Breast epithelium (tissue), 4 donors: Measurements from ENCODE around the gene DCDC1. TPM values are rescaled to one million over a fixed set of nuclear protein-coding genes. Genes with fewer than 3 reads are reported as not detected.
A peak's percentile ranks its signal among the peaks of the same experiment; 100 is the strongest.
"Not testable (repeated sequence)": the region's sequence is repeated elsewhere in the genome, so short reads cannot be mapped to it uniquely, and the experiment has no call there.

Experiments
- DNase-seq, 2 donors: peaks; one replicate each; pipeline ENCODE4 v3.0.0-alpha.2; 2019; ENCODE audit warnings: low spot score in 2 of 2
- H3K27ac ChIP-seq, 2 donors: fragments of 200-600 bp; sonication (generic) in 1 of 2; one replicate each; pipeline ENCODE4 v1.5.1; 2016 to 2019; ENCODE audit warnings: mild to moderate bottlenecking in 1 of 2
- H3K27me3 ChIP-seq, 2 donors: fragments of 200-600 bp; sonication (generic) in 1 of 2; one replicate each; pipeline versions ENCODE4 v1.5.1 to v1.6.0; 2017 to 2019; ENCODE audit warnings: control low read depth in 1 of 2, mild to moderate bottlenecking in 1 of 2
- H3K36me3 ChIP-seq: fragments of 200-600 bp; one replicate; pipeline ENCODE4 v1.5.1; 2019
- H3K4me1 ChIP-seq, 2 donors: fragments of 200-600 bp; sonication (generic); one replicate each; pipeline ENCODE4 v1.5.1; 2016 to 2019; ENCODE audit warnings: control low read depth in 1 of 2
- H3K4me3 ChIP-seq, 3 donors: fragments of 200-600 bp; sonication (generic); 1 replicate in 2 of 3; 2 replicates in 1 of 3; pipeline ENCODE4 v1.5.1; 2016 to 2019; ENCODE audit warnings: mild to moderate bottlenecking in 3 of 3, moderate library complexity in 2 of 3
- H3K9me3 ChIP-seq, 2 donors: fragments of 200-600 bp; sonication (generic) in 1 of 2; one replicate each; pipeline ENCODE4 v1.5.1; 2016 to 2019; ENCODE audit warnings: control low read depth in 1 of 2
- POLR2A ChIP-seq: fragments of 450-650 bp; IDR thresholded peaks from one replicate; pipeline ENCODE4 v1.6.1; 2016; ENCODE audit warnings: antibody characterized with exemption, mild to moderate bottlenecking, moderate library complexity
- POLR2AphosphoS5 ChIP-seq, 3 donors: sonication (generic); formaldehyde crosslinking; IDR thresholded peaks; one replicate each; pipeline ENCODE4 v1.6.1; 2017; ENCODE audit warnings: antibody characterized with exemption in 3 of 3
- intact Hi-C: fragments of 100-400 bp; cut with DNase I; formaldehyde crosslinking; loops from one replicate; pipeline ENCODE4 v1.15.1; 2023; ENCODE audit warnings: low total_unique reads
- total RNA-seq, 3 donors: library from RNA; depleted of rRNA; stranded (reverse); fragments of >200 nt; gene quantifications; one replicate each; pipeline ENCODE4 v1.1.0, GENCODE V29; 2016
- TF ChIP-seq, protein P1 (sequence below), 3 donors: fragments of 450-650 bp; IDR thresholded peaks; one replicate each; pipeline ENCODE4 v1.5.1; 2016 to 2017; ENCODE audit warnings: antibody characterized with exemption in 3 of 3, mild to moderate bottlenecking in 3 of 3, moderate library complexity in 3 of 3

The DCDC1 gene
- total RNA-seq, 3 donors from 2014 or later, result 0.32 to 5.6 (median 3.8) TPM

DNA sequence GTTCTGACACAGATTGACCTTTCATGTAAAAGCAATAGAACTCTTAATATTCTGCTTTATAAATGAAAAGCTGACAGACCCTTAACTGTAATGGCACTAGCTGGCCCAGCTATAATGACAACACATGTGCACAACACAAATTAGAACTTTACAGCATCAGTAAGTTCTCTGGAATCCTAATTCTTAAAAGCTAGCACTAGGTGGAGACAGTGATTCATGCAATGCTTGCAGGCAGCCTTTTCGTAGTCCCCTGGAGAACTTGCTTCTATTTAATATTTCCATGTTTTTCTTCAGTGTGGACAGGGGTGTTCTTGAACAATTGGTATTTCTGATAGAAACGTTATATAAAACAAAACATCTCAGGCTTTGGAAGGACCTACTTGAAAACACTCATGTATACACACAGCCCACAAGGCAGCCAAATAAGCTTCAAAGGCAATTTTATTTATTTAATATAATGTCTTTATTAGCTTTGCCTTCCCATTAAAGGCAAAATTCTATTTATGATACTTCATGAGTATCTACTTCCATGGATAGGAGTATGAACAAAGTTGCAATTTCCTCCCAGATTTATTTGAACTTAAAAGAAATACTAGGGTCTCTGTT lies 409.0 kb downstream of the DCDC1 start:
- DNase-seq, result no peak
- TF ChIP-seq POLR2A, result no peak
- TF ChIP-seq, protein P1, sequence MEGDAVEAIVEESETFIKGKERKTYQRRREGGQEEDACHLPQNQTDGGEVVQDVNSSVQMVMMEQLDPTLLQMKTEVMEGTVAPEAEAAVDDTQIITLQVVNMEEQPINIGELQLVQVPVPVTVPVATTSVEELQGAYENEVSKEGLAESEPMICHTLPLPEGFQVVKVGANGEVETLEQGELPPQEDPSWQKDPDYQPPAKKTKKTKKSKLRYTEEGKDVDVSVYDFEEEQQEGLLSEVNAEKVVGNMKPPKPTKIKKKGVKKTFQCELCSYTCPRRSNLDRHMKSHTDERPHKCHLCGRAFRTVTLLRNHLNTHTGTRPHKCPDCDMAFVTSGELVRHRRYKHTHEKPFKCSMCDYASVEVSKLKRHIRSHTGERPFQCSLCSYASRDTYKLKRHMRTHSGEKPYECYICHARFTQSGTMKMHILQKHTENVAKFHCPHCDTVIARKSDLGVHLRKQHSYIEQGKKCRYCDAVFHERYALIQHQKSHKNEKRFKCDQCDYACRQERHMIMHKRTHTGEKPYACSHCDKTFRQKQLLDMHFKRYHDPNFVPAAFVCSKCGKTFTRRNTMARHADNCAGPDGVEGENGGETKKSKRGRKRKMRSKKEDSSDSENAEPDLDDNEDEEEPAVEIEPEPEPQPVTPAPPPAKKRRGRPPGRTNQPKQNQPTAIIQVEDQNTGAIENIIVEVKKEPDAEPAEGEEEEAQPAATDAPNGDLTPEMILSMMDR (IDR thresholded peaks at IDR 0.05), result peak in 1 of 3 donors; percentile 39
- H3K9me3 ChIP-seq, result no peaks in the 10 kb centered on the region
- intact Hi-C loops, result no loop called here
- H3K27me3 ChIP-seq, result no peaks in the 10 kb centered on the region
- no peaks in the 10 kb centered on the region for H3K4me1 ChIP-seq
- H3K27ac ChIP-seq, result no peak overlapping the region
- no peaks in the 10 kb centered on the region for H3K36me3 ChIP-seq
- no peak overlapping the region for H3K4me3 ChIP-seq

DNA sequence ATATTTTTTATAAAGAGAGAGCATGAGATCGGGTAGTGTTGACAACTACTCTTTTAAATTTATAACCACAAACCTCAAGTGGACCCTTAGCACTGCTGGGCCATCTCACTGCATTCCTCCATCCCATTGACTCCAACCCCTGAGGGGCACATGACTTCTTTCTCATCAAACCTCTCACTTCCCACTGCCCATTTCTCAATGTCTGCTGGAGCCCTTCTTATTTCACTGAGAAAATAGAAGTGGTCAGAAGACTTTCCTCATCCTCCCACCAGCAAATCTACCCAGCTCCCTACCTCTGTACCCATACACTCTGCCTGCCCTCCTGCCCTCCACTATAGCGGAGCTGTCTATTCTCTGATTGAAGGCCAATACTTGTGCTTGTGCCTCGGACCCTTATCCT lies 412.8 kb downstream of the DCDC1 start:
- intact Hi-C loops, result no loop called here
- no peak for TF ChIP-seq POLR2A
- TF ChIP-seq, protein P1 (IDR thresholded peaks at IDR 0.05), result no peak
- TF ChIP-seq POLR2AphosphoS5 (IDR thresholded peaks at IDR 0.05), result no peak
- no peak for DNase-seq

DNA sequence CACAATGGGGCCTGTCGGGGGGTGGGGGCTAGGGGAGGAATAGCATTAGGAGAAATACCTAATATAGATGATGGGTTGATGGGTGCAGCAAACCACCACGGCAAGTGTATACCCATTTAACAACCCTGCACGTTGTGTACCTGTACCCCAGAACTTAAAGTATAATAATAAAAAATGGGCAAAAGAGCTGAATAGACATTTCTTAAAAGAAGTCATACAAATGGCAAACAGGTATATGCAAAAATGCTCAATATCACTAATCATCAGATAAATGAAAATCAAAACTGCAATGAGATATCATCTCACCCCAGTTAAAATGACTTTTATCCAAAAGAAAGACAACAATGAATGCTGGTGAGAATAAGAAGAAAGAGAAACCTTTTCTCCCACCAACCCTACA lies 419.7 kb downstream of the DCDC1 start:
- Histone ChIP-seq H3K27ac (no peak overlapping the region), H3K9me3 (no peaks in the 10 kb centered on the region), H3K27me3 (no peaks in the 10 kb centered on the region), H3K4me3 (no peak overlapping the region), H3K4me1 (no peaks in the 10 kb centered on the region), H3K36me3 (no peaks in the 10 kb centered on the region)
- no peak for TF ChIP-seq POLR2AphosphoS5 (IDR thresholded peaks at IDR 0.05)
- TF ChIP-seq, protein P1 (IDR thresholded peaks at IDR 0.05), result no peak
- TF ChIP-seq POLR2A, result no peak
- DNase-seq, result no peak
- intact Hi-C loops, result loop anchor here (5.0 kb wide), 1 partner anchor 868 kb away; no protein-coding TSS in a partner anchor

More for the DNA sequence above, 412.8 kb downstream of the DCDC1 start:
- Histone ChIP-seq H3K27ac (no peak overlapping the region), H3K4me3 (no peak overlapping the region), H3K27me3 (no peaks in the 10 kb centered on the region), H3K36me3 (no peaks in the 10 kb centered on the region), H3K4me1 (no peaks in the 10 kb centered on the region), H3K9me3 (no peaks in the 10 kb centered on the region)

DNA sequence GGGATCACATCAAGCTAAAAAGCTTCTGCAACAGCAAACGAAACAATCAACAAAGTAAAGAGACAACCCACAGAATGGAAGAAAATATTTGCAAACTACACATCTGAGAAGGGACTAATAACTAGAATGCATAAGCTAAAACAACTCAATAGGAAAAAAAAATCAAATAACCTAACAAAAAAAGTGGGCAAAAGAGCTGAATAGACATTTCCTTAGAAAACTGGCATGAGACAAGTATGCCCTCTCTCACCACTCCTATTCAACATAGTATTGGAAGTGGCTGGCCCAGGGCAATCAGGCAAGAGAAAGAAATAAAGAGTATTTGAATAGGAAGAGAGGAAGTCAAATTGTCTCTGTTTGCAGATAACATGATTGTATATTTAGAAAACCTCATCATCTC lies 421.8 kb downstream of the DCDC1 start:
- H3K4me3 ChIP-seq, H3K36me3 ChIP-seq, H3K4me1 ChIP-seq, H3K9me3 ChIP-seq, DNase-seq, H3K27ac ChIP-seq, H3K27me3 ChIP-seq: not testable (repeated sequence)
- intact Hi-C loops, result loop anchor here (5.0 kb wide), 1 partner anchor 865 kb away; no protein-coding TSS in a partner anchor

DNA sequence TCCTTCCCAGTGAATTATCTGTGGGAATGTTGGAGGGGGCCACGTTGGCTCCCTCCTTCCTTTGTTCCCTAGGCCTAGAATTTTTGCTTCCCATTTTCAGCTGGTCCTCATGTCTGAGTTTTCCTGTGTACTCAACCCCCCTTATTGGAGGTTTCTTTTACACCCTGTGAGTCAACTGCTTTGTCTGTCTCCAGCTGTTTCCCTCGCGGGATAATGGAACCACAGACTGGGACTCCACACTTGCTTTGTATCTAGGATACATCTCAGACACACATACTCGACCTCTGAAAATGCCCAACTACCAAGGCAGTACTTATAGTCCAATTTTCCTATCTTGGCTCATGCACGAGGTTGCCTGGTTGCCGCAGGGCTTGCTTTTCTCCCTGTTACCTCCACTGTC lies 430.7 kb downstream of the DCDC1 start:
- Histone ChIP-seq H3K4me3 (no peak overlapping the region), H3K9me3 (peaks cover 0 to 7% of the 10 kb centered on the region in 2 donors), H3K4me1 (no peaks in the 10 kb centered on the region), H3K27ac (no peak overlapping the region), H3K27me3 (no peaks in the 10 kb centered on the region), H3K36me3 (no peaks in the 10 kb centered on the region)
- intact Hi-C loops, result no loop called here
- TF ChIP-seq POLR2A, result no peak
- TF ChIP-seq, protein P1 (IDR thresholded peaks at IDR 0.05), result no peak
- TF ChIP-seq POLR2AphosphoS5 (IDR thresholded peaks at IDR 0.05), result no peak
- no peak for DNase-seq

DNA sequence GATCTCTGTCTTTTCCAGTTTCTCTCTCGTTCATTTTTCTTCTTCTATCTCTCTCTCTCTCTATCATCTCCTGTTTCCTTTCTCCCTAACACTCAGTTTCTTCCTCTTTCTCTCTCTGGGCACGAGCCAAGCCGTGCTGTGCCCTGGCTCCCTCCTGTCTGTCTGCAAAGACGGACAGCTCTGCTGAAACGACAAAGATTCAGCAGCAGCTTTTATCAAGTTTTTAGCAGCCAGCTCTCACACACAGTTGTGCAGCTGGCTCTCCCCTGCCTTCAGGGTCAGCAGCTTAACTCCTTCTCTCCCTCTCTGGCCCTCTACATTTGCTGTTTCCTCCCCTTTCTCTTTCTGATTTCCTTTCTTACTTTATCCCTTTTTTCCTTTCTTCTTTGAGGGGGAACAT lies 431.4 kb downstream of the DCDC1 start:
- Histone ChIP-seq H3K27me3 (no peaks in the 10 kb centered on the region), H3K9me3 (peaks cover 0 to 7% of the 10 kb centered on the region in 2 donors), H3K4me3 (no peak overlapping the region), H3K4me1 (no peaks in the 10 kb centered on the region), H3K27ac (no peak overlapping the region), H3K36me3 (no peaks in the 10 kb centered on the region)
- intact Hi-C loops, result no loop called here
- no peak for DNase-seq
- no peak for TF ChIP-seq POLR2AphosphoS5 (IDR thresholded peaks at IDR 0.05)
- TF ChIP-seq, protein P1 (IDR thresholded peaks at IDR 0.05), result no peak
- no peak for TF ChIP-seq POLR2A
